ENCODE data around the gene C16orf89.

The C16orf89 gene

GRCh38 chr16:5027575-5028235 is 38.1 kb downstream of the C16orf89 start:
- DNase-seq, result no peak

DNA sequence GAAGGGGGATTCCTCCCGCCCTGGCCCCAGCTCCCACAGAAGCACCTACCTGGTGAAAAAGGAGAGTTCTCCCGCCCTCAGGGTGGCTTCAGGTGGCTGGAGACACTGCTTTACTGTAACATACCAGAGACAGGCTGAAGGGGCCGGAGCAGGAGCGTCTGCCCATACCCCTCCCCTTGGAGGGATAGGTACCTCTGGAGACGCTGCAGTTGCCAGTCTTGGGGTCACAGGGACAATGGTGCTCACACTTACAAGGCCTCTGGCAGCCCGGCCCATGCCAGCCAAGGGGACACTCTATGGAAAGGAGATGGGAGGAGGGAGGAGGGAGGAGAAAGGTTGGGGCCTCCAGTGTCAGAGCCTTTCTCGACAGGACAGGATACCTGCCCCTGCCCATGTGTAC is 38.7 kb downstream of the C16orf89 start:
- no peak for DNase-seq

- no peak for DNase-seq
Observed at GRCh38 chr16:5026664-5027063, 39.1 kb downstream of the C16orf89 start.

DNA sequence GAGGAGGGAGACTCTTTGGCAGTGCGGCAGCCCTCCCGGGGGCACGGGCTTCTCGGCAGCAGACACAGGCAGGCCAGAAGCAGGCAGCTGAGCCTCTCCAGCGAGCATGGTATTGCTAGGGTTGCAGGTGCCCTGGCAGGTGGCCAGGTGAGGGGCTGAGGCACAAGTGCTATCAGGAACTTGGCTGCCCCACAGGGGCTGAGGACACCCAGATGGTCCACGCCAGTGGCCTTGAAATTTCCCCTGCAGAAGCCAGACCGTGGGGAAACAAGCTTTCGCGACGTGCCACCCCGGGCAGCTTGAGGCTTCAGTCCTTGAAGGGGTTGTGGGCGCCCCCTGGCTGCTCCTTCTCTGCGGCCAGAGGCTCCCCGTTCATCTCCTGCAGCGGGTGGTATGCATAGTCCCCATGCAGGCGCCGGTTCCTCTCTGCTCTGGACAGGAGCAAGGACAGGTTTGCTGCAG is 40.6 kb downstream of the C16orf89 start:
- no peak for DNase-seq

DNA sequence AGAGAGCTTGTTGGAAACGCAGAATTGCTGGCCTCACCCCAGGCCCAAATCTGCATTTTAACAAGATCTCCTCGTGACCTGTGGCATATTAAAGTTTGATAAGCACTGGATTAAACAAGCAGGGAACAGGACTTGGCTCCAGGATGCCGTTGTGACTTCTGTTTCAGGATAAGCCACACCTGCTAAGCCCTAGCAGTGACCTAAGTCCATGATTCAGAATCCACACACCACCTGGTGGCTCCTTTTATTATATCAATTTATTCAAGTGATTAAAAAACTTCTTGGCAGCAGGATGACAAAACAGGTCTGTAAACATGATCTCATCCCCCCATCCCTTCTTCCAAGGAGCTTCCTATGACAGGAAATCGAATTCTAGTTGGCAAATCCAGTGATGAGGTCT is 41.1 kb downstream of the C16orf89 start:
- DNase-seq, result no peak

DNA sequence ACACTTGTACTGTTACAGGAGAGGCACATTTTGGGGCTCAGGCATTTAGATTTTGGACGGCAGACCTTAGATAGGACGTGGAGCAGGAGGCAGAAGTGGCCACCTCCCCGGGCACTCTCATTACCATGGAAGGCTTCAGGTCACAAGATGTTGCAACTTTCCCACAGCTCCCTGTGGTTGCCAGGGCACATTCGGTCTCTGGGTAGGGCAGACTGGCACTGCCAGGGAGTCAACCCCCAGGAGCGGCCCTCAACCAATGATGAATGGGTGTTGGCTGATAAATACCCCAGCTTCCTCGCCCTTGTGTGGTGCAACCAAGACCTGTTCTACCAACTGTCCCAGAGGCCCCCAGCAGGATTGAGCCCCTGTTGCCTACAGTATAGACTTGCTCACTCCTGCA is 43.2 kb downstream of the C16orf89 start:
- no peak for DNase-seq

DNA sequence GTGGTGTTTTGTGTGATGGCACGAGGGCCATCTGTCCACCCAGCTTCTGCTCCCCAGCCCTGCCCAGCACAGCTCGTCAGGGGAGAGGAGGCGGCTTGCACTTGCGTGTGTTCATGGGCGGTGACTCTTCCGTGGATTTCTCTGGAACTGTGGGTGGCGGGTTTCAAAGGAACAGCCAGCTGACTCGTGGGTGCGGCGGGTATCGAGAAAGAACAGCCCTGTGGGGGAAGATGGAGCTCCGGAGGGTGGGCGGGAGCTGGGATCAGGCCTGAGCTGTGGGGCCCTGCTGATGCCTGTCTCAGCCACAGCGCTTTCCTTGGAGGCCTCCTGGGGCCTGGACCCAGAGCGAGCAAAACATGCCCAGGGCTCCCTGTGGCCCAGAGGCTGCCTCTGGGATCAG is 45.2 kb downstream of the C16orf89 start:
- no peak for DNase-seq

GRCh38 chr16:5019775-5020174 is 46.0 kb downstream of the C16orf89 start:
- DNase-seq, result no peak

DNA sequence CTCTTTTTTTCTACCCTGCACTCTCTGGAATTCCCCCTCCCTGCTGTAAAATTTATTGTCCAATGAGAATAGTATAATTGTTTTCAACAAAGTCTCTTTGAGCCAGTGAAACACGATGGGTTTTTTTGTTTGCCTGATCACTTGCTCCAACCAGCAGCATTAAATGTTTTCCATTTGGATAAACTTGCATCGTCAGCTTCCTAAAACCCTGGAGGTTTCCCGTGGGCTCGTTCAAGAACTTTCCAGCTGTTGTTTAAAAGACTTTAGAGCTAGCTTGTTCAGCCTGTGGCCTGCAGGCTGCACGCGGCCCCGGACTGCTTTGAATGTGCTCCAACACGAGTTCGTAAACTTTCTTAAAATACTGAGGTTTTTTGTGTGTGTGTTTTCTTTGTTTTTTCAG is 47.0 kb downstream of the C16orf89 start:
- DNase-seq, result no peak

- DNase-seq, result no peak
Observed at GRCh38 chr16:5017678-5017969, 48.1 kb downstream of the C16orf89 start.

DNA sequence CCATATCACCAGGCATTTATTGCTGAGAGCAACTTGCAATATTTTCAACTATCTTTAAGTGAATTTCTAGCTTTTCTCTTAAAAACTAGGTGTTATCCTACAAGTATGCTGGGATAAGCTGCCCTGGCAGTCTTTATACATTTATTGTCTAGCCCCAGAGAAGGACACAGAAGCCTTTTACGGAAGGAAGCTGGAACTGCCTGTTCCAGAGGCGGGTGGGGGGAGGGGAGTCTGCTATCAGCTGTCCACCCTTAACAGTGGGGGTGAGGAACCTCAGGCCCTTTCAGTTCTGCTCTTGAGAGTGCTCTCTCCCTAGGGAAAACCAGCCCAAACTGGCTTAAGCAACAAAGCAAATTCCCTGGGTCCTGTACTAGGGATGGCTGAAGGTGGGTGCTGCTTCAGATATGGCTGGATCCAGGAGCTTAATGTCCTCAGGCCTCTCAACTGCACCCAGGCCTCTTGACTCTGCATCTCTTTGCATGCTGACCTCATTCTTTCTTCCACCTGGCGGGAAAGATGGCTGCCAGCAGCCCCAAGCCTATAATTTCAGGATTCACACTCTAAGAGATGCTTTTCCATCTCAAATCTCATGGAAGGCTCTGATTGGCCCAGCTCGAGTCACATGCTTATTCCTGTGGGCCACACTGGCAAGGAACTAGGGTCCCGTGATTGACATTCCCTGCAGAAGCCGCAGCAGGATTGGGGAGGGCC is 48.6 kb downstream of the C16orf89 start:
- DNase-seq, result no peak

DNA sequence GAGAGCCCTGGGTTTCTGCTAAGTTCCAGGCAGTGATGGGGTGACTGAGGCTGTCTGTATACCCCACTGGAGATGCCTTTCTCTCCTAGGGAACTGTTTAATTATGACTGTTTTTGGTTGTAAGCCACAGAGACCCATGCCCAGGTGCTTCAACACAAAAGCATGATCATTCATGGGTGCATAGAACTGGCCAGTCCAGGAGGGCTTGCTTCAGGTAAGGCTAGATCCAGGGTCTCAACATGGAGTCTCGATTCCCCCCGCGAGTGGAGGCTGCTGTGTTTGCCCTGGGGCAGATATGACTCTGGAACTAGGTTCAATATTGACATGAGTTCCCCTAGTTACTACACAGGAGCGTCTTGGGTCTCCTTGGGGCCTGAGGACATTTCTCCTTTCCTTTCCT is 49.9 kb downstream of the C16orf89 start:
- no peak for DNase-seq

DNA sequence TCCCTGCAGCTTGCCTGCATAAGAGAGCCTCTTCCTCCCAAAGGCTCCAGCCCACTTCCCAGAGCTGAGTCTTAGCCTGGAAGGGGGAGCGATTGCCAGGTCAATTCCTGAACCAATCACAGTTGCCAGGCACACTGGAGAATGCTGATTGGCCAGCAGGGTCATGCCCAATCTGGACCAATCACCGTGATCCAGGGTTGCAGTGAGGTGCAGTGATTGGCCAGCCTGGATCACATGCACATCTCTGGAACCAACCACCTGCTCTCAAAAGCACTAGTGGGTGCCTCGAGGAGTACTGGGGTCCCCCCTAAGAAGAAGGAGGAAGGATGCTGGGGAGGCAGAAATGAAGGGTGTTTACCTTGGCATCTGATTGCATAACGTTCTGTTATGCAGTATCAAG is 50.4 kb downstream of the C16orf89 start:
- DNase-seq, result no peak

GRCh38 chr16:5012887-5013286 is 52.9 kb downstream of the C16orf89 start:
- no peak for DNase-seq

GRCh38 chr16:5011637-5012036 is 54.1 kb downstream of the C16orf89 start:
- no peak for DNase-seq

DNA sequence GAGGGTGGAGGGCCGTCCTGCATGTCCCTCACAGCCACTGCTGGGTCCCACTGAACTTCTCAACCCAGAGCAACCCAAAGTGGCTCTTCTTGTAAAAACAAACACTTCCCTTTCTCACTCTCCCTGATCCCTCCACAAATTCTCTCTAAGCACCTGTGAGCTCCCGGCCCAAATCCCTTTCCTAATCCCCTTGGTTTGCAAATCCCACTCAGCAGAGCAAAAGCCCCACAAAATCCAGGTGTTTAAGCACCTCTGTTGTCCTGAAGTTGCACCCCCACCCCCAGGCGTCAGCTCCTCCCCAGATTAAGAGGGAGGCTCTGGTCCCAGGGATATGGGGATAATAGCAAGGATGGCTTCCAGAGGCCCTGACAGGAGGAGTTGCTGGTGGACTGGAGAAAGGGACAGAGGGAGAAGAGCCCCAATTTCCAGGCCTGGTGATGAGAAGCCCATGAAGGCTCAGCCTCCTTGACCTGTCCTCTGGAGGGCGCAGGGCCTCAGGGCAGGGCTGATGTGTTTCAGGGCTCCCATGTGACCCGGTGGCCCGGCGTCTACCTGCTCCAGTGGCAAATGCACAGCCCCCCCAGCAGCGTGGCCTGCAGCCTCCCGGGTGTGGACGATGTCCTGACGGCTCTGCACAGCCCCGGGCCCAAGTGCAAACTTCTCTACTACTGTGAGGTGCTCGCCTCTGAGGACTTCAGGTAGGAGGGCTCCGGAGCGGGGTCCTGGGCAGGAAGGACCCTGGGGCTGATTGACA is 55.0 kb downstream of the C16orf89 start:
- no peak for DNase-seq

GRCh38 chr16:5008311-5008731 is 57.4 kb downstream of the C16orf89 start:
- DNase-seq, result no peak

GRCh38 chr16:5007256-5007655 is 58.5 kb downstream of the C16orf89 start:
- DNase-seq, result no peak

- no peak for DNase-seq
Observed at GRCh38 chr16:5006348-5007193, 59.2 kb downstream of the C16orf89 start.

DNA sequence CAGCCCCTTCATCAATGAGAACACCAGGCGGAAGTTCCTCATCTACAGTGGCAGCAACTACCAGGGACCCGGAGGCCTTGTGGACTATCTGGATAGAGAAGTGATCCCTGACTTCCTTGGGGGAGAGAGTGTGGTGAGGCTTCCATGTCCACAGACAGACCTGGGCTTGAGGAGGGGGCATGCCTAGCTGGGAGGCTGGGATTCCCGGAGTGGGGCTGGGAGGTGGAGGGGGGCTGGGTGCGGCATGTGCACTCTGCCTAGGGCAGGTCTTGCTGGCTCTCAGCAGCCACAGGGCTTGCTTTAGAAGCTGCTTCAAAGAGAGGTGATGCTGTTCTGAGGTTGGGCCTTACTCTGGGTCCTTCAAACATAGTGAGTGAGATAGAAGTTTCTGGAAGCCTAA is 59.8 kb downstream of the C16orf89 start:
- no peak for DNase-seq

GRCh38 chr16:5004311-5004710 is 61.4 kb downstream of the C16orf89 start:
- DNase-seq, result no peak

DNA sequence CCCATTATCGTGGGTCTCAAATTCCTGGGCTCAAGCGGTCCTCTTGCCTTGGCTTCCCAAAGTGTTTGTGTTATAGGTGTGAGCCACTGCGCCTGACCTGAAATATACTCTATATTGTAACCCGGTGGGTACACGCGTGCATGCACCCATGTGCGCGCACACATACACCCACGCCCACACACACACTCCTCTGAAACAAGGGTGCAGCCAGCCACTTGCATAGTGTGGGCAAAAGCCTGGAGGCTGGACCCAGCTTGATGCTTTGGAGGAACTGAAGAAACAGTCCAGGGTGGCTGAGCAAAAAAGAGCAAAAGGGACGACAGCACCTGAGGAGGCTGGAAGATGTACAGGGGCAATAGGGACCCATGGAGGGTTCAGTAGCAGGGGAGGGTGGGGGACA is 61.9 kb downstream of the C16orf89 start:
- DNase-seq, result no peak

DNA sequence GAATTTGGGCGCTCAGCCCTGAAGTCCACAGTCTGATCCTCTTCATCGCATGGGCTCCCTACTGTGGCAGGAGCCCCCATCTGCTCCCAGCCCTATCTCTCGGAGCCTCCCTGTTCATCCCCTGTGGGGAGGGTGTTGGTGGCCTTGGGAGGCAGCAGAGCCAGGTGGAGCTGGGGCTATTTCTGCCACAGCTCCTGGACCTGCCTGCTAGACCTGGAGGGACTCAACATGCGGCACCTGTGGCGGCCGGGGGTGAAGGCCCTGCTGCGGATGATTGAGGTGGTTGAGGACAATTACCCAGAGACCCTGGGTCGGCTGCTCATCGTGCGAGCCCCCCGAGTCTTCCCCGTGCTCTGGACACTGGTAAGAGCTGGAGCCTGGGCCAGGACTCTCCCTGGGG is 62.5 kb downstream of the C16orf89 start:
- DNase-seq, result no peak

All from bone marrow (tissue), 2 donors.